ENCODE results near the gene THOC6. TPM values are rescaled to one million over a fixed set of nuclear protein-coding genes. Genes with fewer than 3 reads are reported as not detected.

The THOC6 gene
- total RNA-seq, 1 donor from 2014 or later: 30.2 TPM

DNA sequence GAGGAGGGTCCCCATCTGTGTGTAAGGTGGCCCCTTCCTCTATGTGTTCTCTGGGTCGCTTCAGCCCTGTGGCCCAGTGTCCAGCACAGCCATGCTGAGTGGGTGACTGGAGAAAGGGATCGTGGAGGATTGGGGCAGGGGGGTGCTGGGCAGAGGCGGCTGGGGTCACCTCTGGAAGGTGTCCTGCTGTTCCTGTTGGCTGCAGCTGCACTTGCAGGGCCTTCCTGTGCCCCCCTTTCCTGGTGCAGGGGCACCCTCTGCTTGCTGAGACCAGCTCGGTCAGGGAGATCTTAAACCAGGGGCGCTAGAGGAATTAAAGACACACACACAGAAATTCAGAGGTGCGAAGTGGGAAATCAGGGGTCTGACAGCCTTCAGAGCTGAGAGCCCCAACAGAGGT is 52.7 kb downstream of the THOC6 start:
- peaks cover 5% of the 10 kb centered on the region for H3K36me3 Mint-ChIP-seq (ENCODE audit: unreplicated experiment)
- H3K27me3 Mint-ChIP-seq (ENCODE audit: unreplicated experiment): peaks cover 10% of the 10 kb centered on the region
- peaks cover 2% of the 10 kb centered on the region for H3K9me3 Mint-ChIP-seq (ENCODE audit: unreplicated experiment)
- H3K4me1 Mint-ChIP-seq (ENCODE audit: low read depth, unreplicated experiment): peaks cover 5% of the 10 kb centered on the region
- TF ChIP-seq, protein P1, sequence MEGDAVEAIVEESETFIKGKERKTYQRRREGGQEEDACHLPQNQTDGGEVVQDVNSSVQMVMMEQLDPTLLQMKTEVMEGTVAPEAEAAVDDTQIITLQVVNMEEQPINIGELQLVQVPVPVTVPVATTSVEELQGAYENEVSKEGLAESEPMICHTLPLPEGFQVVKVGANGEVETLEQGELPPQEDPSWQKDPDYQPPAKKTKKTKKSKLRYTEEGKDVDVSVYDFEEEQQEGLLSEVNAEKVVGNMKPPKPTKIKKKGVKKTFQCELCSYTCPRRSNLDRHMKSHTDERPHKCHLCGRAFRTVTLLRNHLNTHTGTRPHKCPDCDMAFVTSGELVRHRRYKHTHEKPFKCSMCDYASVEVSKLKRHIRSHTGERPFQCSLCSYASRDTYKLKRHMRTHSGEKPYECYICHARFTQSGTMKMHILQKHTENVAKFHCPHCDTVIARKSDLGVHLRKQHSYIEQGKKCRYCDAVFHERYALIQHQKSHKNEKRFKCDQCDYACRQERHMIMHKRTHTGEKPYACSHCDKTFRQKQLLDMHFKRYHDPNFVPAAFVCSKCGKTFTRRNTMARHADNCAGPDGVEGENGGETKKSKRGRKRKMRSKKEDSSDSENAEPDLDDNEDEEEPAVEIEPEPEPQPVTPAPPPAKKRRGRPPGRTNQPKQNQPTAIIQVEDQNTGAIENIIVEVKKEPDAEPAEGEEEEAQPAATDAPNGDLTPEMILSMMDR (IDR thresholded peaks at IDR 0.05; ENCODE audit: partially characterized antibody, unreplicated experiment): no peak
- no peak overlapping the region for H3K4me3 Mint-ChIP-seq (ENCODE audit: unreplicated experiment)
- no peak for DNase-seq
- no peak overlapping the region for H3K27ac Mint-ChIP-seq (ENCODE audit: unreplicated experiment)

Other genes with a start within 250 kb of the THOC6 start
- gene ELOB, start 246.8 kb upstream of the THOC6 start, total RNA-seq (ENCODE audit: unreplicated experiment): 183 TPM
- 0.39 TPM for gene PRSS33, start 236.5 kb upstream of the THOC6 start, total RNA-seq (ENCODE audit: unreplicated experiment)
- not detected for gene PRSS41, start 225.6 kb upstream of the THOC6 start, total RNA-seq (ENCODE audit: unreplicated experiment)
- gene PRSS21, start 206.8 kb upstream of the THOC6 start, total RNA-seq (ENCODE audit: unreplicated experiment): not detected
- gene ZG16B, start 193.7 kb upstream of the THOC6 start, total RNA-seq (ENCODE audit: unreplicated experiment): not detected
- gene PRSS22, start 165.9 kb upstream of the THOC6 start, total RNA-seq (ENCODE audit: unreplicated experiment): not detected
- 30.5 TPM for gene FLYWCH2, start 140.8 kb upstream of the THOC6 start, total RNA-seq (ENCODE audit: unreplicated experiment)
- gene FLYWCH1, start 112.1 kb upstream of the THOC6 start, total RNA-seq (ENCODE audit: unreplicated experiment): 77.1 TPM
- gene KREMEN2, start 59.8 kb upstream of the THOC6 start, total RNA-seq (ENCODE audit: unreplicated experiment): 12.8 TPM
- 69.1 TPM for gene PAQR4, start 54.7 kb upstream of the THOC6 start, total RNA-seq (ENCODE audit: unreplicated experiment)
- 8.5 TPM for gene PKMYT1, start 43.6 kb upstream of the THOC6 start, total RNA-seq (ENCODE audit: unreplicated experiment)
- 0.39 TPM for gene CLDN9, start 11.1 kb upstream of the THOC6 start, total RNA-seq (ENCODE audit: unreplicated experiment)
- gene CLDN6, start 5.9 kb upstream of the THOC6 start, total RNA-seq (ENCODE audit: unreplicated experiment): 31.1 TPM
- 4.2 TPM for gene TNFRSF12A, start 3.7 kb upstream of the THOC6 start, total RNA-seq (ENCODE audit: unreplicated experiment)
- gene HCFC1R1, start 93 bp upstream of the THOC6 start, total RNA-seq (ENCODE audit: unreplicated experiment): 117 TPM
- not detected for gene BICDL2, start 12.9 kb downstream of the THOC6 start, total RNA-seq (ENCODE audit: unreplicated experiment)
- not detected for gene MMP25, start 22.5 kb downstream of the THOC6 start, total RNA-seq (ENCODE audit: unreplicated experiment)
- gene IL32, start 41.6 kb downstream of the THOC6 start, total RNA-seq (ENCODE audit: unreplicated experiment): 1.3 TPM
- gene ZSCAN10, start 75.3 kb downstream of the THOC6 start, total RNA-seq (ENCODE audit: unreplicated experiment): 0.74 TPM
- 31.6 TPM for gene ZNF205, start 88.6 kb downstream of the THOC6 start, total RNA-seq (ENCODE audit: unreplicated experiment)
- 18.7 TPM for gene ZNF213, start 111.0 kb downstream of the THOC6 start, total RNA-seq (ENCODE audit: unreplicated experiment)
- gene OR1F1, start 164.2 kb downstream of the THOC6 start, total RNA-seq (ENCODE audit: unreplicated experiment): not detected
- 12.2 TPM for gene ZNF200, start 211.1 kb downstream of the THOC6 start, total RNA-seq (ENCODE audit: unreplicated experiment)
- not detected for gene MEFV, start 232.6 kb downstream of the THOC6 start, total RNA-seq (ENCODE audit: unreplicated experiment)